C4-2B (cell line): ENCODE data around the gene NISCH.

Experiments used
- H3K27ac ChIP-seq: fragments of 450-650 bp; 2 replicates; pipeline ENCODE4 v1.5.1; 2017
- CTCF ChIP-seq: fragments of 450-650 bp; conservative IDR thresholded peaks from 2 replicates; pipeline ENCODE4 v1.5.1; 2017; ENCODE audit warnings: mild to moderate bottlenecking
- ZFX ChIP-seq: fragments of 450-650 bp; IDR thresholded peaks from 2 replicates; pipeline ENCODE4 v1.6.1; 2017

NISCH gene

DNA sequence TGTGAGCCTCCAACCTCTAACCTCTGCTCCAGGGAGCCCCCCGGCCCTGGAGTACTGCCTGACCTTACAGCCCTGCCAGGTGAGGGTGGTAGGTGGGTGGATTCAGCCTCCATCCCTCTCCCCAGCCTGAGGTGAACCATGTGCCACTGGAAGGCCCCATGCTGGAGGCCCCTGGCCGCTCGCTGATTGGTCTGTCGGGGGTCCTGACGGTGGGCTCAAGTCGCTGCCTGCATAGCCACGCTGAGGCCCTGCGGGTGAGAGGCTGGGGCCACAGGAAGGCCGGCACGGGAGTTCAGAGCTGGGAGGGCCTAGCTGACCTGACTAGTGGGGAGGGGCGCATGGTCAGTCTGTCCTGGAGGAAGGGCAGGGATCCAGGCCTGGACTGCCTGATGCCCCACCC is 59.2 kb downstream of the NISCH start:
- no peak for TF ChIP-seq CTCF
- no peak for TF ChIP-seq ZFX
- no peak overlapping the region for H3K27ac ChIP-seq

GRCh38 chr3:52515192-52515591 is 59.8 kb downstream of the NISCH start:
- TF ChIP-seq ZFX (no peak), CTCF (no peak)
- no peak overlapping the region for H3K27ac ChIP-seq

DNA sequence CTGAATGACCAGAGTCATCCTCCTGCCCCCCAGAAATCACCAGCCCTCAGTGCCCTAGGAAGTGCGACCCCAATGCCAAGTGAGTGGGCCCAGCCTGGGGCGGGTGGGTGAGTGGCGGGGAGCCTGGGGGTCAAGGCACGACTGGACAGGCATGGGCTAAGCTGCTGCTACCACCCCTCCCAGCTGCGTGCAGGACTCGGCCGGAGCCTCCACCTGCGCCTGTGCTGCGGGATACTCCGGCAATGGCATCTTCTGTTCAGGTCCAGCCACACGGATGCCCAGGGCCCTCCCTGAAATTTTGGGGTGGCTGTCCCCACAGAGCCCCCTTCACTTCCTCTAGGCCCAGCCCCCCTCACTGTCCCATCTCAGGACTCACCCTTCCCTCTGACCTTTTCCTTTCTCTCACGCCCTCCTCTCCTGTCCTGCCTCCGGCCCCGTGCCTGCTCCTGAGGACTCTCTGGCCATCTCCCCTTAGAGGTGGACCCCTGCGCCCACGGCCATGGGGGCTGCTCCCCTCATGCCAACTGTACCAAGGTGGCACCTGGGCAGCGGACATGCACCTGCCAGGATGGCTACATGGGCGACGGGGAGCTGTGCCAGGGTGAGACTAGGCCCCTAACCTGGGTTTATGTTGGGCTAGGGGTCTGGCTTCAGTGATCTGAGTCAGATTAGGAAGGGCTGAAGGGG is 61.2 kb downstream of the NISCH start:
- H3K27ac ChIP-seq = no peak overlapping the region
- TF ChIP-seq ZFX = no peak
- no peak for TF ChIP-seq CTCF

- H3K27ac ChIP-seq = no peak overlapping the region
- no peak for TF ChIP-seq ZFX
- TF ChIP-seq CTCF = no peak
Observed at GRCh38 chr3:52517796-52518722, 62.7 kb downstream of the NISCH start.

GRCh38 chr3:52518723-52519444 is 63.5 kb downstream of the NISCH start:
- no peak overlapping the region for H3K27ac ChIP-seq
- TF ChIP-seq CTCF (no peak), ZFX (no peak)

GRCh38 chr3:52519445-52520140 is 64.2 kb downstream of the NISCH start:
- H3K27ac ChIP-seq = no peak overlapping the region
- TF ChIP-seq ZFX (no peak), CTCF (no peak)
